Ovary (tissue), 9 donors: ENCODE measurements around the gene SCD5. TPM values are rescaled to one million over a fixed set of nuclear protein-coding genes. Genes with fewer than 3 reads are reported as not detected.
"Not testable (repeated sequence)": the region's sequence is repeated elsewhere in the genome, so short reads cannot be mapped to it uniquely, and the experiment has no call there.

Experiments
- DNase-seq, 5 donors: peaks; one replicate each; pipeline ENCODE4 v3.0.0-alpha.2; 2019 to 2020
- H3K27ac ChIP-seq, 2 donors: fragments of 200-600 bp; one replicate each; pipeline versions ENCODE4 v1.5.1 to v1.8.0; 2019 to 2022
- H3K27me3 ChIP-seq: fragments of 200-600 bp; one replicate; pipeline ENCODE4 v1.8.0; 2022
- H3K36me3 ChIP-seq: fragments of 200-600 bp; sonication (generic); one replicate; pipeline ENCODE4 v1.5.1; 2019
- H3K4me1 ChIP-seq: one replicate; pipeline ENCODE4 v1.8.1; 2013; ENCODE audit warnings: mild to moderate bottlenecking, moderate library complexity; ENCODE audit not compliant: insufficient read depth
- H3K4me3 ChIP-seq: fragments of 200-600 bp; sonication (generic); one replicate; pipeline ENCODE4 v1.5.1; 2017
- H3K9me3 ChIP-seq, 2 donors: fragments of 200-600 bp in 1 of 2; sonication (generic) in 1 of 2; one replicate each; pipeline versions ENCODE4 v1.5.1 to v1.8.1; 2013 to 2019; ENCODE audit warnings: mild to moderate bottlenecking in 1 of 2, moderate library complexity in 1 of 2
- EP300 ChIP-seq: sonication (generic); formaldehyde crosslinking; IDR thresholded peaks from one replicate; pipeline ENCODE4 v1.6.1; 2017; ENCODE audit warnings: antibody characterized with exemption
- POLR2A ChIP-seq: fragments of 450-650 bp; IDR thresholded peaks from one replicate; pipeline ENCODE4 v1.6.1; 2017; ENCODE audit warnings: antibody characterized with exemption, mild to moderate bottlenecking, moderate library complexity
- WGBS, 3 donors: extraction: QIAGEN DNeasy Blood & Tissue Kit in 1 of 3; methylation state at CpG; one replicate each; pipeline versions ENCODE4 v1.1.5 to v1.1.7; 2013 to 2017; 5-methylcytosine and 5-hydroxymethylcytosine counted together
- intact Hi-C, 4 donors: fragments of 100-400 bp; cut with DNase I; formaldehyde crosslinking; loops; one replicate each; pipeline versions ENCODE4 v1.11.0 to v1.15.1; 2022 to 2023
- polyA plus RNA-seq, 2 donors: library from polyadenylated mRNA; stranded (reverse); fragments of 200-250 nt in 1 of 2; fragments of 350-450 nt in 1 of 2; fragmentation: Illumina TruSeq in 1 of 2; extraction: RNeasy Lipid Tissue Mini Kit (QIAGEN cat#74804) in 1 of 2; gene quantifications; one replicate each; pipeline ENCODE4 v1.2.3, GENCODE V29; 2013 to 2014
- total RNA-seq, 7 donors: library from RNA; depleted of rRNA in 2 of 7; stranded (reverse); fragments of >200 nt in 2 of 7; fragmentation: NEBNext Ultra II Directional in 3 of 7; extraction: Animal tissue kit (Norgen Biotek cat#: 25700) in 3 of 7; gene quantifications; one replicate each; pipeline versions ENCODE4 v1.1.0 to v1.2.4, GENCODE V29; 2016 to 2023
- TF ChIP-seq, protein P1 (sequence below), 3 donors: fragments of 450-650 bp in 2 of 3; fragments of 200-600 bp in 1 of 3; IDR thresholded peaks; one replicate each; pipeline versions ENCODE4 v1.5.1 to v1.8.0; 2016 to 2022; ENCODE audit warnings: antibody characterized with exemption in 3 of 3, mild to moderate bottlenecking in 1 of 3
- donor health status: DM: no; HTN: no; CAD: no; lungs with moderate emphysema.
- donor health status: DM: no; HTN: no; CAD: no.
- donor health status: Bipolar disorder and iron deficiency.
- donor health status: DM: yes; HTN: yes; CAD: no.
- donor health status: DM: no; HTN: no; CAD: no.
- donor health status: DM: yes; HTN: yes; CAD: no.

SCD5 gene
- total and polyA plus RNA-seq, 9 donors: 96.3 to 203 (median 119) TPM

DNA sequence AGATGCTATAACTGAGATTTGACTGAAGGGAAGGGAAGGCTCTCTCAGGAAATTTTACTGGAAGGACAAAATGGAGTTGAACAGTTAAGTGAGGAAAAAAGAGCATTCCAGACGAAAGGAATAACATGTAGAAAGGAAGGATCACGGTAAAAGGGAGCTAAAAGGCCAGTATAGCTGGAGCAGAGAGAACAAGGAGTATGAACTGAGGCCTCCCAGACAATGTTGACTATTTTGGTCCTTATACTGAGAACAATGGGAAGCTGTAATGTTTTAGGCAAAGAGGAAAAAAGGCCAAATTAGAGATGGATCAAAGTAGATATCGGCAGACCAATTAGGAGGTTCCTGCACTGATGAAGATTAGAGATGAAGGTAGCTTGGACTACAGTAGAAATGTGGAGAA lies 26.8 kb upstream of the SCD5 start:
- intact Hi-C loops: no loop called here
- DNase-seq: no peak
- Histone ChIP-seq H3K27me3 (no peaks in the 10 kb centered on the region), H3K9me3 (peaks cover 0 to 3% of the 10 kb centered on the region in 2 donors), H3K27ac (no peak overlapping the region), H3K4me3 (no peak overlapping the region), H3K4me1 (peaks cover 1% of the 10 kb centered on the region), H3K36me3 (no peaks in the 10 kb centered on the region)
- TF ChIP-seq POLR2A: no peak
- TF ChIP-seq EP300: no peak
- TF ChIP-seq, protein P1, sequence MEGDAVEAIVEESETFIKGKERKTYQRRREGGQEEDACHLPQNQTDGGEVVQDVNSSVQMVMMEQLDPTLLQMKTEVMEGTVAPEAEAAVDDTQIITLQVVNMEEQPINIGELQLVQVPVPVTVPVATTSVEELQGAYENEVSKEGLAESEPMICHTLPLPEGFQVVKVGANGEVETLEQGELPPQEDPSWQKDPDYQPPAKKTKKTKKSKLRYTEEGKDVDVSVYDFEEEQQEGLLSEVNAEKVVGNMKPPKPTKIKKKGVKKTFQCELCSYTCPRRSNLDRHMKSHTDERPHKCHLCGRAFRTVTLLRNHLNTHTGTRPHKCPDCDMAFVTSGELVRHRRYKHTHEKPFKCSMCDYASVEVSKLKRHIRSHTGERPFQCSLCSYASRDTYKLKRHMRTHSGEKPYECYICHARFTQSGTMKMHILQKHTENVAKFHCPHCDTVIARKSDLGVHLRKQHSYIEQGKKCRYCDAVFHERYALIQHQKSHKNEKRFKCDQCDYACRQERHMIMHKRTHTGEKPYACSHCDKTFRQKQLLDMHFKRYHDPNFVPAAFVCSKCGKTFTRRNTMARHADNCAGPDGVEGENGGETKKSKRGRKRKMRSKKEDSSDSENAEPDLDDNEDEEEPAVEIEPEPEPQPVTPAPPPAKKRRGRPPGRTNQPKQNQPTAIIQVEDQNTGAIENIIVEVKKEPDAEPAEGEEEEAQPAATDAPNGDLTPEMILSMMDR (IDR thresholded peaks at IDR 0.05): no peak
- WGBS, 3 donors: 65 to 71% (median 69%) methylated on average over 3 of the region's 3 CpGs

DNA sequence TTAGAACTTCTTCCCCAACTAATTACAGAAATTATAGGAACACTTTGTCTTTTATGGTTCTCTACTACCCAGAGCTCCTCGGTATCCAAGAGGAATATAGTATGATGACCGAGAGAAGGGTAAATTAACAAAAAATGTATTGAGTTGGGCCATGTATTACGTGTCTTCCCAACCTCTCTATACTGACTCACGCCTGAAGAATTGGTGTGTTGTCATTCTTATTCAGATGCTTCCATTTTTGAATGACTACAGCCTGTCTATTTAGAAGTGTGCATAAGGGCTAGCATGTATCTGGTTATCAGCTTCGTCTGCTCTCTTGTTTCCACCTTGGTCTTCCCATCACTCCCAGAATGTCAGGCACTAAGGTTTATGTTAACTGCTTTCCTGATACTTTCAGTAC lies 24.5 kb upstream of the SCD5 start:
- intact Hi-C loops: no loop called here
- WGBS, 3 donors: 91 to 97% (median 93%) methylated on average over 5 of the region's 5 CpGs

DNA sequence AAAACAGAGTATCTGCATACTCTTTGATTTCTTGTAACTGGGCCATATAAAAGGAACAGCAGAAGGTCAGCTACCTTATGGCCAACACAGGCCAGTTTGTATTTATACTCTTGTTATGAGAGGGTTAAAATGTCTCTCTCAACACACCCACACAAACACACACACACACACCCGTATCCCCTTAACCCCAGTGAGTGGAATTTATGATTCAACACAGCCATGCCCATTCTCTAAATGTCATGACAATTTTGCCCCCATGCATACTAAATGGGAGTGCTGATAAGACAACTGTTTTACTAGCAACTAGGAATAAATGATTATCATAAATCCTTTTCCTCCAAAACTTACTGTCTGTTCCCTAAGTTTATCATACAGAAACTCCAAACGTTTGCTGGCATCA lies 22.1 kb upstream of the SCD5 start:
- intact Hi-C loops: no loop called here
- TF ChIP-seq, protein P1 (IDR thresholded peaks at IDR 0.05): no peak
- TF ChIP-seq EP300 (no peak), POLR2A (no peak)
- no peaks in the 10 kb centered on the region for H3K27me3 ChIP-seq
- no peaks in the 10 kb centered on the region for H3K36me3 ChIP-seq
- H3K9me3 ChIP-seq: no peaks in the 10 kb centered on the region
- no peak for DNase-seq
- no peak overlapping the region for H3K4me3 ChIP-seq
- WGBS, 3 donors: 7 to 8% (median 8%) methylated on average over 2 of the region's 2 CpGs
- H3K4me1 ChIP-seq: no peaks in the 10 kb centered on the region
- no peak overlapping the region for H3K27ac ChIP-seq

More for the DNA sequence above, 24.5 kb upstream of the SCD5 start:
- no peak overlapping the region for H3K27ac ChIP-seq
- H3K36me3 ChIP-seq: no peaks in the 10 kb centered on the region
- H3K4me3 ChIP-seq: no peak overlapping the region
- no peaks in the 10 kb centered on the region for H3K4me1 ChIP-seq
- no peak for DNase-seq
- TF ChIP-seq EP300 (no peak), POLR2A (no peak)
- TF ChIP-seq, protein P1 (IDR thresholded peaks at IDR 0.05): no peak
- H3K9me3 ChIP-seq: peaks cover 0 to 3% of the 10 kb centered on the region in 2 donors
- H3K27me3 ChIP-seq: no peaks in the 10 kb centered on the region

DNA sequence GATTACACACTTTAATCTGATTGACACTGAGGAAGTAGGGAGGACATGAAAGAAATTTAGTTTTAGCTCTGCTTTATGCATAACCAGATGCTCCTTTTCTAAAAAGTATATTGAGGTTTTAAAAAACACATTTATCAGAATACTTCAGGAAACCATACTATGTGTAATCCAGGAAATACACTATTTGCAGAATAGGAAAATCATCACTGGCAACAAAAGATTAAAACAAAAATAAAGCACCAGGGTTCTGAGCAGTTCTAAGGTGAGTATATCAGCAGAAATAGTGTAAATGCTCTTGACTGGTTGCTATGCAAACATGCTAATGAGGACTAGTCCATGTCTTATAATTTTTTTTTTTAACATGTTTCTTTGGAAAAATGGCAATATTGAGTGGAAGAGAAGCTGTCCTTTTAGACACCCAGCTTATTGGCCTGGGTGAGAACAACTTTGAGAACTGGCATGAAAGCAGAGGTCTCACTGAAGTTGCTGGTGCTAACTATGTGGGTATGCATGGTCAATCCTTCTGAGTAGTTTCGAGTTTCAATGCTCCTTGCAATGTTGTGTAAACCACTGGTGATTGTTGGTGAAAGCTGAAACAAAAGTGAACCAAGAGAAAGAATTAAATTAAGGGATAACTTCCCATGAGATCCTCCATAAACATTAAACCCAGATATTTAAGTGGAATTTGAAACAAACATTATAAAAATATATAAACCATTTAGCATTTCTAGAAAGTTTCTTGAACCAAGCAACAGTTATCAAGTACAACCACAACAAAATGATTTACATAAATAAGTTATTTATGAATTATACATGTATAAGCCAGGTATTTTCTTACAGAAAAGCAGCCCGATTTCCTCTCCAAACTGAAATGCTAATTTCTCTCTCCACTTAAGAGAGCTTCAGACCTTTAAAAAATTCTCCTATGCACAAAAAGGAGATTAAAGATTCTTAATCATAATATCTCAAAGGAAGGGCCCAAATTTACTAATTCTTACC lies 20.4 kb upstream of the SCD5 start:
- TF ChIP-seq EP300: no peak
- no peak for TF ChIP-seq POLR2A
- TF ChIP-seq, protein P1 (IDR thresholded peaks at IDR 0.05): no peak
- Histone ChIP-seq H3K27me3 (no peaks in the 10 kb centered on the region), H3K36me3 (no peaks in the 10 kb centered on the region), H3K9me3 (no peaks in the 10 kb centered on the region), H3K4me1 (peaks cover 2% of the 10 kb centered on the region), H3K4me3 (no peak overlapping the region), H3K27ac (no peak overlapping the region)
- intact Hi-C loops: no loop called here
- WGBS, 3 donors: 70 to 79% (median 72%) methylated on average over 2 of the region's 2 CpGs
- no peak for DNase-seq

DNA sequence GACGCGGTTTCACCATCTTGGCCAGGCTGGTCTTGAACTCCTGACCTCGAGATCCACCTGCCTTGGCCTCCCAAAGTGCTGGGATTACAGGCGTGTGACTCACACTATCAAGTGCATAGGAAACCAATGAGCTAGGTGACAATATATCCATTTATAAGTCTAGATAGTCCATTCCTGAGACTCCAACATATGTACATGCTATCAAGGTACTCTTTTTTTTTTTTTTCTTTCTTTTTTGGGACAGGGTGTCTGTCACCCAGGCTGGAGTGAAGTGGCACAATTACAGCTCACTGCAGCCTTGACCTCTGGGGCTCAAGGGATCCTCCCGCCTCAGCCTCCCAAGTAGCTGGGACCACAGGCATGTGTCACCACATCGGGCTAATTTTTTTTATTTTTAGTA lies 18.3 kb upstream of the SCD5 start:
- intact Hi-C loops, H3K36me3 ChIP-seq: not testable (repeated sequence)

More for the DNA sequence above, 18.3 kb upstream of the SCD5 start:
- 93 to 95% (median 94%) methylated on average over 6 of the region's 6 CpGs for whole genome bisulfite sequencing, 3 donors
- not testable (repeated sequence) for H3K9me3 ChIP-seq, H3K4me3 ChIP-seq, H3K4me1 ChIP-seq, H3K27me3 ChIP-seq, H3K27ac ChIP-seq, DNase-seq
